ENCODE results near the gene FRY. TPM values are rescaled to one million over a fixed set of nuclear protein-coding genes. Genes with fewer than 3 reads are reported as not detected.

The FRY gene
- total RNA-seq, 4 donors from 2014 or later, result 6.7 to 106 (median 14.1) TPM

DNA sequence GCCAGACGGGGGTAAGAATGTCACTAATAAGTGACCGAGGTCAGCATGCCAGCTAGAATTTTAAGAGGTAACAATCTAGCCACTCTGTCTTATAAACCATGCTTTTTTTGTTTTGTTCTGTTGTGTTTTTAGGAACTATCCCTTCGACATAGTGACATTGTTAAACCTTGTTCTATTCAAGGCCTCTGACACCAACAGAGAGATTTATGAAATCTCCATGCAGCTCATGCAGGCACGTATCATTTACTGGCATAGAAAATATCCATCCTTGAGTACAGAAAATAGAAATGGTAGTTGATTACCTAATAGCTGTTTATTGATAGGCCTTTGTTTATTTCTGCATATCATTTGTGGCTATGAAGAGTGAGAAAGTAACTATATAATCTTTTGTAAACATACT lies 170.2 kb downstream of the FRY start:
- no peaks in the 10 kb centered on the region for H3K27me3 ChIP-seq
- no peak for DNase-seq
- no peak overlapping the region for H3K27ac ChIP-seq
- no peaks in the 10 kb centered on the region for H3K9me3 ChIP-seq
- peaks cover 0 to 8% (median 0%) of the 10 kb centered on the region in 4 donors for H3K4me1 ChIP-seq
- H3K4me3 ChIP-seq, result no peak overlapping the region
- TF ChIP-seq, protein P1, sequence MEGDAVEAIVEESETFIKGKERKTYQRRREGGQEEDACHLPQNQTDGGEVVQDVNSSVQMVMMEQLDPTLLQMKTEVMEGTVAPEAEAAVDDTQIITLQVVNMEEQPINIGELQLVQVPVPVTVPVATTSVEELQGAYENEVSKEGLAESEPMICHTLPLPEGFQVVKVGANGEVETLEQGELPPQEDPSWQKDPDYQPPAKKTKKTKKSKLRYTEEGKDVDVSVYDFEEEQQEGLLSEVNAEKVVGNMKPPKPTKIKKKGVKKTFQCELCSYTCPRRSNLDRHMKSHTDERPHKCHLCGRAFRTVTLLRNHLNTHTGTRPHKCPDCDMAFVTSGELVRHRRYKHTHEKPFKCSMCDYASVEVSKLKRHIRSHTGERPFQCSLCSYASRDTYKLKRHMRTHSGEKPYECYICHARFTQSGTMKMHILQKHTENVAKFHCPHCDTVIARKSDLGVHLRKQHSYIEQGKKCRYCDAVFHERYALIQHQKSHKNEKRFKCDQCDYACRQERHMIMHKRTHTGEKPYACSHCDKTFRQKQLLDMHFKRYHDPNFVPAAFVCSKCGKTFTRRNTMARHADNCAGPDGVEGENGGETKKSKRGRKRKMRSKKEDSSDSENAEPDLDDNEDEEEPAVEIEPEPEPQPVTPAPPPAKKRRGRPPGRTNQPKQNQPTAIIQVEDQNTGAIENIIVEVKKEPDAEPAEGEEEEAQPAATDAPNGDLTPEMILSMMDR (IDR thresholded peaks at IDR 0.05), result no peak
- TF ChIP-seq POLR2A (IDR thresholded peaks at IDR 0.05), result no peak
- no peaks in the 10 kb centered on the region for H3K36me3 ChIP-seq

DNA sequence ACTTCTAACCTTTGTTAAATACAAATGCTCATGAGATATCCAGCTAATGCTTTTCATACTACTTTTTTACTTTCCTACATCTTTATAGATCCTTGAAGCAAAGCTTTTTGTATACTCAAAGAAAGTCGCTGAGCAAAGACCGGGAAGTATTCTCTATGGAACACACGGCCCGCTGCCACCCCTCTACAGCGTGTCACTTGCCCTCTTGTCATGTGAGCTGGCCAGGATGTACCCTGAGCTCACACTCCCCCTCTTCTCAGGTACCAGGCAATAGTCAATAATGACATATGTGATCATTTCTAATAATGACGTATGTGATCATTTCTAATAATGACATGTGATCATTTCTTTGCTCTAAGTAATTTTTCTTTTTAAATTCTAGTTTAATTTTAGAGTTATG lies 170.7 kb downstream of the FRY start:
- Histone ChIP-seq H3K36me3 (no peaks in the 10 kb centered on the region), H3K27me3 (no peaks in the 10 kb centered on the region), H3K9me3 (no peaks in the 10 kb centered on the region), H3K4me1 (peaks cover 0 to 8% (median 0%) of the 10 kb centered on the region in 4 donors), H3K4me3 (no peak overlapping the region), H3K27ac (no peak overlapping the region)
- DNase-seq, result no peak
- TF ChIP-seq POLR2A (IDR thresholded peaks at IDR 0.05), result no peak
- TF ChIP-seq, protein P1 (IDR thresholded peaks at IDR 0.05), result no peak

DNA sequence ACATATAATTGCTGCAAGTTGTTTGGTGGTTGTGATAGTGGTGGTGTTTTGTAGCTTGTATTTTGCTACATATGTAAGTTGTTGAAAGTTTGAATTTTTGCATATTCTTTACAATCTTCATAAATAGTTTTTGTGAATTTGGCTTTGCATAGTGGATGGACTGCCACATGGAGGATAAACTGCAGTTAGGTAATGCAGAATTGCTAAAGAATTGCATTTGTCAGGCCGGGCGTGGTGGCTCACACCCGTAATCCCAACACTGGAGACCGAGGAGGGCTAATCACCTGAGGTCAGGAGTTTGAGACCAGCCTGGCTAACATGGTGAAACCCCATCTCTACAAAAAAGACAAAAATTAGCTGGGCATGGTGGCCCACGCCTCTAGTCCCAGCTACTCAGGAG lies 171.6 kb downstream of the FRY start:
- Histone ChIP-seq H3K27me3 (no peaks in the 10 kb centered on the region), H3K4me1 (peaks cover 0 to 8% (median 0%) of the 10 kb centered on the region in 4 donors), H3K9me3 (no peaks in the 10 kb centered on the region), H3K27ac (no peak overlapping the region), H3K4me3 (no peak overlapping the region), H3K36me3 (no peaks in the 10 kb centered on the region)
- DNase-seq, result no peak
- no peak for TF ChIP-seq POLR2A (IDR thresholded peaks at IDR 0.05)
- TF ChIP-seq, protein P1 (IDR thresholded peaks at IDR 0.05), result no peak

DNA sequence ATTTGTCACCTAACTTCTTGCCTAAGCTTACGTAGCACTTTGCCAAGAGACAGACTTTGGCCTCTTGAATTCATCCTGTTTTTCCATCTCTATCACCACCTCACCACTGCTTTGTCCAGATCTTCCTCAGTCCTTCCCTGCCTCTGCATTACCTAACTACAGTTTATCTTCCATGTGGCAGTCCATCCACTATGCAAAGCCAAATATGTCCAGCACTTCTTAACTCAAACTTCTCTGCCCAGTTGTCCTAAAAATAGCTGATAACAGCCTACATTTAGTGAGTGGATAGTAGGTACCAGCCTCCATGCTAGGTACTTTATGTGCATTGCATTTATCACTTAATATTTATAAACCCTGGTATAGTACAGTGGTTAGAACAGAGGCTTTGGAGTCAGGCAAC lies 172.2 kb downstream of the FRY start:
- Histone ChIP-seq H3K27me3 (no peaks in the 10 kb centered on the region), H3K27ac (no peak overlapping the region), H3K4me3 (no peak overlapping the region), H3K9me3 (no peaks in the 10 kb centered on the region), H3K4me1 (peaks cover 0 to 8% (median 0%) of the 10 kb centered on the region in 4 donors), H3K36me3 (no peaks in the 10 kb centered on the region)
- TF ChIP-seq, protein P1 (IDR thresholded peaks at IDR 0.05), result no peak
- no peak for TF ChIP-seq POLR2A (IDR thresholded peaks at IDR 0.05)
- DNase-seq, result no peak

DNA sequence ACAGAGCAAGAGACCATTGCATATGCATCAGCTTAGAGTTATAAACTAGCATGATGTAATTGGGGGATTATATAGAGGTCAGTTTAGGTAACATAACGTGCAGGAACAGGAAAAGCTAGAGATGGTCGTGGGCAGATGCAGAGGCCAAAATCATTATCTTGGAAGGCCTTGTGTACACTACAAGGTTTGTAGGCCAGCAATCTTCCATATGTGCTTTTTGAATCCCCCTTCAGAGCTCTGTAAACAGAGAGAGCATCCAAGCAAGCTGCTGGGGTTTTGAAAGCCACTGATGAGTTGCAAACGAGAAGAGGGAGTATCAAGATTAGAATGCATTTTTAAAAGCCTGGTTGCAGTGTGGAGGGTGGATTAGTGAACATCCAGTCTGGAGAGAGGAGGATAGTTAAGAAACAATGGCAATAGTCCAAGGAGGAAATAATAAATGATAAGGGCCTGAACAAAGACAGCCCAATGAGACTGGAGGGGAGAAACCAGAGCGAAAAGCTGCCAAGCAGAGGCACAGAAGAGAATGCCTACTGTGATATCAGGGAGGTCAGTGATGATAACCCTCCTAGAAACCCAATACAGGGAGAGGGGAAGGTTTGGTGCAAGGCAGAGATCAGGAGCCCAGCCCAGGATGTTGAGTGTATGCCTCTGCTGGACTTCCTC lies 174.0 kb downstream of the FRY start:
- TF ChIP-seq POLR2A (IDR thresholded peaks at IDR 0.05), result no peak
- TF ChIP-seq, protein P1 (IDR thresholded peaks at IDR 0.05), result no peak
- no peak for DNase-seq

More for the DNA sequence above, 174.0 kb downstream of the FRY start:
- Histone ChIP-seq H3K4me1 (peaks cover 0 to 8% (median 0%) of the 10 kb centered on the region in 4 donors), H3K4me3 (no peak overlapping the region), H3K27me3 (no peaks in the 10 kb centered on the region), H3K36me3 (no peaks in the 10 kb centered on the region), H3K27ac (no peak overlapping the region), H3K9me3 (no peaks in the 10 kb centered on the region)

Measured in Peyer's patch (tissue), 4 donors.